ENCODE measurements around the gene CORO6. TPM values are rescaled to one million over a fixed set of nuclear protein-coding genes. Genes with fewer than 3 reads are reported as not detected.

CORO6 gene
- total and polyA plus RNA-seq, 2 experiments from 2014 or later, result 3.7 to 6.5 TPM

- Histone ChIP-seq H2AFZ (peak within 1 kb of the TSS; percentile 90), H3K27me3 (replicated peaks; ENCODE audit: insufficient read depth) (no peaks in the 10 kb centered on the region), H4K20me1 (ENCODE audit: insufficient read depth) (no peaks in the 10 kb centered on the region), H3K27ac (peak within 1 kb of the TSS; percentile 54), H3K36me3 (ENCODE audit: low read depth) (no peaks in the 10 kb centered on the region; the same call in 1 of the 2 replicates), H3K4me3 (peak within 1 kb of the TSS; percentile 91), H3K79me2 (ENCODE audit: insufficient read depth) (no peaks in the 10 kb centered on the region), H3K9me2 (ENCODE audit: insufficient read depth) (no peaks in the 10 kb centered on the region), H3K9ac (peak within 1 kb of the TSS; percentile 67), H3K4me1 (ENCODE audit: insufficient read depth) (peaks cover 8% of the 10 kb centered on the region; the same call in 1 of the 2 replicates), H3F3A (ENCODE audit: insufficient read depth) (peaks cover 5% of the 10 kb centered on the region; the same call in 1 of the 2 replicates), H3K4me2 (ENCODE audit: unreplicated experiment) (peak within 1 kb of the TSS; percentile 92), H3K9me3 (ENCODE audit: low read depth) (no peaks in the 10 kb centered on the region)
- no peak for TF ChIP-seq EZH2phosphoT487 (IDR thresholded peaks at IDR 0.05; ENCODE audit: insufficient read depth, low read depth)
- TF ChIP-seq EZH2 (IDR thresholded peaks at IDR 0.05; ENCODE audit: insufficient read depth, poor library complexity, severe bottlenecking), result no peak
- WGBS, 2 experiments (ENCODE audit: low coverage in 1 of 2, low lambda C conversion rate in 2 of 2, missing lambda C conversion rate in 2 of 2), result 2 to 4% methylated on average over 43 to 46 of the region's 85 CpGs
- in situ Hi-C loops (cut with MboI), result loop anchor here (25.0 kb wide), 1 partner anchor 106 kb away; no protein-coding TSS in a partner anchor
- peak; percentile 78 for DNase-seq
Measured at GRCh38 chr17:29568331-29569244, 54.1 kb downstream of the CORO6 start, which contains the start of gene TP53I13. Gene TP53I13, plus strand, starts transcription at chr17:29568701. Its CDS starts 58 bp downstream, at chr17:29568759.

GRCh38 chr17:29567554-29568330 is 55.0 kb downstream of the CORO6 start:
- WGBS, 2 experiments (ENCODE audit: low coverage in 1 of 2, low lambda C conversion rate in 2 of 2, missing lambda C conversion rate in 2 of 2), result 1 to 2% methylated on average over 44 to 58 of the region's 63 CpGs

GRCh38 chr17:29567304-29567553 is 55.5 kb downstream of the CORO6 start:
- H3K9me2 ChIP-seq (ENCODE audit: insufficient read depth), result no peaks in the 10 kb centered on the region
- TF ChIP-seq EZH2 (IDR thresholded peaks at IDR 0.05; ENCODE audit: insufficient read depth, poor library complexity, severe bottlenecking) (no peak), EZH2phosphoT487 (IDR thresholded peaks at IDR 0.05; ENCODE audit: insufficient read depth, low read depth) (no peak)
- H3K36me3 ChIP-seq (ENCODE audit: low read depth), result no peaks in the 10 kb centered on the region
- no peaks in the 10 kb centered on the region for H3K79me2 ChIP-seq (ENCODE audit: insufficient read depth)
- in situ Hi-C loops (cut with MboI), result loop anchor here (25.0 kb wide), 1 partner anchor 105 kb away; no protein-coding TSS in a partner anchor
- peak overlapping the region; percentile 54; the same call in 1 of the 2 replicates for H3K27ac ChIP-seq
- peak overlapping the region; percentile 92 for H3K4me2 ChIP-seq (ENCODE audit: unreplicated experiment)
- peak overlapping the region; percentile 90 for H2AFZ ChIP-seq
- H3K4me1 ChIP-seq (ENCODE audit: insufficient read depth), result peaks cover 4% of the 10 kb centered on the region; the same call in 1 of the 2 replicates
- H4K20me1 ChIP-seq (ENCODE audit: insufficient read depth), result no peaks in the 10 kb centered on the region
- no peaks in the 10 kb centered on the region for H3K9me3 ChIP-seq (ENCODE audit: low read depth)
- H3F3A ChIP-seq (ENCODE audit: insufficient read depth), result peaks cover 5% of the 10 kb centered on the region; the same call in 1 of the 2 replicates
- H3K4me3 ChIP-seq, result peak overlapping the region; percentile 91
- WGBS, 2 experiments (ENCODE audit: low coverage in 1 of 2, low lambda C conversion rate in 2 of 2, missing lambda C conversion rate in 2 of 2), result 0% methylated on average over 1 to 12 of the region's 27 CpGs
- DNase-seq, result peak; percentile 64
- peak overlapping the region; percentile 67 for H3K9ac ChIP-seq
- H3K27me3 ChIP-seq (replicated peaks; ENCODE audit: insufficient read depth), result no peaks in the 10 kb centered on the region

More at GRCh38 chr17:29567554-29568330, 55.0 kb downstream of the CORO6 start:
- TF ChIP-seq EZH2phosphoT487 (IDR thresholded peaks at IDR 0.05; ENCODE audit: insufficient read depth, low read depth) (no peak), EZH2 (IDR thresholded peaks at IDR 0.05; ENCODE audit: insufficient read depth, poor library complexity, severe bottlenecking) (no peak)
- in situ Hi-C loops (cut with MboI), result loop anchor here (25.0 kb wide), 1 partner anchor 105 kb away; no protein-coding TSS in a partner anchor
- peak; percentile 73 for DNase-seq
- H4K20me1 ChIP-seq (ENCODE audit: insufficient read depth), result no peaks in the 10 kb centered on the region
- H3K79me2 ChIP-seq (ENCODE audit: insufficient read depth), result no peaks in the 10 kb centered on the region
- H3K9ac ChIP-seq, result peak overlapping the region; percentile 67
- H3K27ac ChIP-seq, result peak overlapping the region; percentile 54
- peak overlapping the region; percentile 92 for H3K4me2 ChIP-seq (ENCODE audit: unreplicated experiment)
- no peaks in the 10 kb centered on the region for H3K36me3 ChIP-seq (ENCODE audit: low read depth)
- H3K4me3 ChIP-seq, result peak overlapping the region; percentile 91
- peak overlapping the region; percentile 90 for H2AFZ ChIP-seq
- no peaks in the 10 kb centered on the region for H3K27me3 ChIP-seq (replicated peaks; ENCODE audit: insufficient read depth)
- H3K9me3 ChIP-seq (ENCODE audit: low read depth), result no peaks in the 10 kb centered on the region
- H3K9me2 ChIP-seq (ENCODE audit: insufficient read depth), result no peaks in the 10 kb centered on the region
- H3F3A ChIP-seq (ENCODE audit: insufficient read depth), result peaks cover 5% of the 10 kb centered on the region; the same call in 1 of the 2 replicates
- H3K4me1 ChIP-seq (ENCODE audit: insufficient read depth), result peaks cover 4% of the 10 kb centered on the region; the same call in 1 of the 2 replicates

Measured in GM23248 (cell line).